Measurements from ENCODE around the gene KLHL17.

KLHL17 gene

GRCh38 chr1:978069-978834, 17.9 kb downstream of the KLHL17 start:
- H3K27ac ChIP-seq, result no peak overlapping the region
- no peak for TF ChIP-seq CTCF (IDR thresholded peaks at IDR 0.05)
- no peak for DNase-seq (ENCODE audit: low spot score)
- H3K4me3 ChIP-seq, result no peak overlapping the region

- Histone ChIP-seq H3K4me3 (no peak overlapping the region), H3K27ac (no peak overlapping the region)
- DNase-seq (ENCODE audit: low spot score), result no peak
- no peak for TF ChIP-seq CTCF (IDR thresholded peaks at IDR 0.05)
These were observed 18.7 kb downstream of the KLHL17 start for GRCh38 chr1:978835-979743.

DNA sequence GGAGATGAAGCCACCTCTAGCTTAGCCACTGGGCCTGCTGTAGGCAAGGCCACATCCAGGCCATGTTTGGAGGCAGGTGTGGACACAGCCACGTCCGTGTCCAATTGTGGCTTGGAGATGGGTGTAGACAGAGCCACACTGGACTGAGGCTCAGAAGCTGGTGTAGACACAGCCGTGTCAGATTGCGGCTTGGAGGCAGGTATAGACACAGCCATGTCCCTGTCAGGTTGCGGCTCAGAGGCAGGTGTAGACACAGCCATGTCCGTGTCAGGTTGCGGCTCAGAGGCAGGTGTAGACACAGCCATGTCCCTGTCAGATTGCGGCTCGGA, 19.3 kb downstream of the KLHL17 start:
- H3K4me3 ChIP-seq, result no peak overlapping the region
- no peak overlapping the region for H3K27ac ChIP-seq
- no peak for TF ChIP-seq CTCF (IDR thresholded peaks at IDR 0.05)
- DNase-seq (ENCODE audit: low spot score), result no peak

DNA sequence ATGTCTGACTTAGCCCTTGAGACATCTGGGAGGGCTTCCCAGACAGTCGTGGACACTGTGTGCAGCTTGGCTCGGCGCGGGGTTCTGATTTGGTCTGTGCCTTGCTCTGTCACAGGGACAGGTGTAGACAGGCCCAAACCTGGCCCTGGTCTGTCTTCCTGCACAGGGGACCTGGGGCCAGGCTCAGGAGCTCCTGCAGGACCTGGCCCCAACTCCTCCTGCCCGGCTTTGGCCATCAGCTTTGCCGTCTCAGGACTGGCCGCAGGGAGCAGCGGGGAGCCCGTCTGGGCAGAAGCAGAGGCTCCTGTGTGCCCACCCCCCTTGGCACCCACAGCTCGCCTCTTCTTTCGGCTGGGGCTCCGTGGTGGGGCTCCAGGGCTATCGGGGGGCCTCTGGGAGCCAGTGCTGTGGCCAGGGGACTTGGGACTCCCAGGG, 19.8 kb downstream of the KLHL17 start:
- DNase-seq (ENCODE audit: low spot score), result no peak
- no peak overlapping the region for H3K4me3 ChIP-seq
- H3K27ac ChIP-seq, result no peak overlapping the region
- no peak for TF ChIP-seq CTCF (IDR thresholded peaks at IDR 0.05)

GRCh38 chr1:980602-981395, 20.4 kb downstream of the KLHL17 start:
- no peak for DNase-seq (ENCODE audit: low spot score)
- H3K27ac ChIP-seq, result no peak overlapping the region
- no peak overlapping the region for H3K4me3 ChIP-seq
- no peak for TF ChIP-seq CTCF (IDR thresholded peaks at IDR 0.05)

- no peak for TF ChIP-seq CTCF (IDR thresholded peaks at IDR 0.05)
- DNase-seq (ENCODE audit: low spot score), result no peak
- Histone ChIP-seq H3K4me3 (no peak overlapping the region), H3K27ac (no peak overlapping the region)
These were observed 21.1 kb downstream of the KLHL17 start for GRCh38 chr1:981491-981954.

All from coronary artery (tissue), 2 donors.